Vagina (tissue), 2 donors: Measurements from ENCODE around the gene MGAM2. TPM values are rescaled to one million over a fixed set of nuclear protein-coding genes. Genes with fewer than 3 reads are reported as not detected.

ENCODE experiments used
- DNase-seq, 2 donors: peaks; one replicate each; pipeline ENCODE4 v3.0.0-alpha.2; 2017; ENCODE audit errors: extremely low spot score in 2 of 2
- H3K27ac ChIP-seq: fragments of 200-600 bp; sonication (generic); one replicate; pipeline ENCODE4 v1.5.1; 2019
- H3K27me3 ChIP-seq: fragments of 200-600 bp; sonication (generic); one replicate; pipeline ENCODE4 v1.5.1; 2019
- H3K36me3 ChIP-seq, 2 donors: fragments of 200-600 bp; sonication (generic); one replicate each; pipeline ENCODE4 v1.5.1; 2017 to 2019
- H3K4me1 ChIP-seq: fragments of 200-600 bp; sonication (generic); one replicate; pipeline ENCODE4 v1.5.1; 2019
- H3K4me3 ChIP-seq, 2 donors: fragments of 200-600 bp; sonication (generic); 1 replicate in 1 of 2; 2 replicates in 1 of 2; pipeline ENCODE4 v1.5.1; 2016 to 2019
- H3K9me3 ChIP-seq: fragments of 200-600 bp; sonication (generic); one replicate; pipeline ENCODE4 v1.5.1; 2019
- POLR2A ChIP-seq, 2 donors: fragments of 450-650 bp; IDR thresholded peaks; one replicate each; pipeline ENCODE4 v1.6.1; 2017; ENCODE audit warnings: antibody characterized with exemption in 2 of 2, mild to moderate bottlenecking in 2 of 2, moderate library complexity in 2 of 2
- POLR2AphosphoS5 ChIP-seq, 2 donors: sonication (generic); formaldehyde crosslinking; IDR thresholded peaks; one replicate each; pipeline ENCODE4 v1.9.0; 2017; ENCODE audit warnings: antibody characterized with exemption in 2 of 2, mild to moderate bottlenecking in 2 of 2, low read depth in 1 of 2; ENCODE audit not compliant: insufficient read depth in 1 of 2
- intact Hi-C: fragments of 100-400 bp; cut with DNase I; formaldehyde crosslinking; loops from one replicate; pipeline ENCODE4 v1.15.1; 2023
- total RNA-seq: library from RNA; depleted of rRNA; stranded (reverse); fragments of >200 nt; gene quantifications from one replicate; pipeline ENCODE4 v1.2.3, GENCODE V29; 2016
- TF ChIP-seq, protein P1 (sequence below), 3 experiments: fragments of 450-650 bp in 2 of 3; fragments of 200-600 bp in 1 of 3; sonication (generic) in 1 of 3; IDR thresholded peaks; one replicate each; pipeline ENCODE4 v1.5.1; 2017 to 2019; ENCODE audit warnings: antibody characterized with exemption in 3 of 3, mild to moderate bottlenecking in 2 of 3, moderate library complexity in 2 of 3

Gene MGAM2
- total RNA-seq, 1 donor from 2014 or later, result not detected

DNA sequence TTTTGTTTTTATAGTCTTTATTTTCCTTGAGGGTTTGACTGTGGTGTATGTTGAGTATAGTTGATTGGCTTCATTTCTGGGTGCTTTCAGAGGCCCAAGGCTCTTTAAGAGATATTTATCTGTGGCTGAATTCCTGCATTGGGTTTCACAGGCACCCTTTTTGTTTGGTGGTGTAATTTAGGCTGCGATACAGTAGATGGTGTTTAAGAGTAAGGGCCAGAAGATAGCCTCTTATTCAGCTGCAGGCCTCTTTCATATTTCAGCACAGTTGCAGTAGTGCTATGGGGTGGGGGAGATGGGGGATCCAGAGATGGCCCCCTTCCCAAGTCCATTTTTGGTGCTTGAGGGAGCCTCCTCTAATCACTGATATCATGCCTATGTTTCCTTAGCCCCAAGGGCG lies 69.7 kb downstream of the MGAM2 start:
- no peak for TF ChIP-seq POLR2A (IDR thresholded peaks at IDR 0.05)
- TF ChIP-seq, protein P1, sequence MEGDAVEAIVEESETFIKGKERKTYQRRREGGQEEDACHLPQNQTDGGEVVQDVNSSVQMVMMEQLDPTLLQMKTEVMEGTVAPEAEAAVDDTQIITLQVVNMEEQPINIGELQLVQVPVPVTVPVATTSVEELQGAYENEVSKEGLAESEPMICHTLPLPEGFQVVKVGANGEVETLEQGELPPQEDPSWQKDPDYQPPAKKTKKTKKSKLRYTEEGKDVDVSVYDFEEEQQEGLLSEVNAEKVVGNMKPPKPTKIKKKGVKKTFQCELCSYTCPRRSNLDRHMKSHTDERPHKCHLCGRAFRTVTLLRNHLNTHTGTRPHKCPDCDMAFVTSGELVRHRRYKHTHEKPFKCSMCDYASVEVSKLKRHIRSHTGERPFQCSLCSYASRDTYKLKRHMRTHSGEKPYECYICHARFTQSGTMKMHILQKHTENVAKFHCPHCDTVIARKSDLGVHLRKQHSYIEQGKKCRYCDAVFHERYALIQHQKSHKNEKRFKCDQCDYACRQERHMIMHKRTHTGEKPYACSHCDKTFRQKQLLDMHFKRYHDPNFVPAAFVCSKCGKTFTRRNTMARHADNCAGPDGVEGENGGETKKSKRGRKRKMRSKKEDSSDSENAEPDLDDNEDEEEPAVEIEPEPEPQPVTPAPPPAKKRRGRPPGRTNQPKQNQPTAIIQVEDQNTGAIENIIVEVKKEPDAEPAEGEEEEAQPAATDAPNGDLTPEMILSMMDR (IDR thresholded peaks at IDR 0.05), result no peak
- no peak for TF ChIP-seq POLR2AphosphoS5 (IDR thresholded peaks at IDR 0.05; ENCODE audit: insufficient read depth in 1 of 2, low read depth in 1 of 2)
- H3K4me1 ChIP-seq, result no peaks in the 10 kb centered on the region
- no peaks in the 10 kb centered on the region for H3K27me3 ChIP-seq
- no peaks in the 10 kb centered on the region for H3K36me3 ChIP-seq
- H3K9me3 ChIP-seq, result no peaks in the 10 kb centered on the region
- DNase-seq, result no peak
- H3K27ac ChIP-seq, result no peak overlapping the region
- no peak overlapping the region for H3K4me3 ChIP-seq
- intact Hi-C loops, result no loop called here

DNA sequence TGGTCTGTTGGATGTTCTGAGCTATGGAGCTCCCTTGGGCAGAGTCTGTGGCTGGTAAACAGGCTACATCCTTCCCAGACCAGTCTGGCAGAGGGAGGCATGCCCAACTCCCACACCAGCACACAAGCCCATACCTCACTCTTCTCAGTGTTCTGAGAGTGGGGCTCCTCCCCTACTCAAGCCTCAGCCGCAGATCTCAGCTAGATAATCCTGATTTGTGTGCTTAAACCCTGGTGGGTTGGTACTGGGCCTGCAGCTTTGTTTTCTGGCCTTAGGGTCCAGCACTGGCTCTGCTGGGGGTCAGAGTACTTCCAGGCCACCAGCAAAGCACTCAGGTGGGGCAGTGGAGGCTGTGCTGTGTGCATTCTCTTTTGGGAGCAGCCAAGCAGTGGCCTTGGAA lies 70.4 kb downstream of the MGAM2 start:
- Histone ChIP-seq H3K4me3 (no peak overlapping the region), H3K9me3 (no peaks in the 10 kb centered on the region), H3K27me3 (no peaks in the 10 kb centered on the region), H3K36me3 (no peaks in the 10 kb centered on the region), H3K4me1 (no peaks in the 10 kb centered on the region), H3K27ac (no peak overlapping the region)
- no peak for TF ChIP-seq POLR2A (IDR thresholded peaks at IDR 0.05)
- TF ChIP-seq, protein P1 (IDR thresholded peaks at IDR 0.05), result no peak
- TF ChIP-seq POLR2AphosphoS5 (IDR thresholded peaks at IDR 0.05; ENCODE audit: insufficient read depth in 1 of 2, low read depth in 1 of 2), result no peak
- no peak for DNase-seq
- intact Hi-C loops, result no loop called here

DNA sequence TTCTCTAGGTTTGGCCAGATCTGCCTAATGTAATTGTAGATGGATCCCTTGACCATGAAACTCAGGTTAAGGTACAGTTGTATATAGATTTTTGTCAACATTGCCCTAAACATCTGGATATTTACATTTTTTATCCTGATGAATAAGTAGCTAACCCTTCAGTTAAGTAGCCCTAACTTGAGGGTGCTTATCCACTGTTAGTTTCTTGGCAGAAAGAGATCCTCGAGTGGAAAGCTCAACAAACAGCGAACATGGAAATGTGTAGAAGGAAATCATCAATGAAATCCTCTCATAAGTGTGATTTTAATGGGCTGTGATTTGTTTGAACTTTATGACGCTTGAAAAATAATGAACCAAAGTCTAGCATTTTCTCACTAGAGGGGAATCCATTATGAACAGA lies 73.6 kb downstream of the MGAM2 start:
- Histone ChIP-seq H3K9me3 (no peaks in the 10 kb centered on the region), H3K4me1 (no peaks in the 10 kb centered on the region), H3K27ac (no peak overlapping the region), H3K27me3 (no peaks in the 10 kb centered on the region), H3K36me3 (no peaks in the 10 kb centered on the region), H3K4me3 (no peak overlapping the region)
- TF ChIP-seq POLR2A (IDR thresholded peaks at IDR 0.05), result no peak
- TF ChIP-seq POLR2AphosphoS5 (IDR thresholded peaks at IDR 0.05; ENCODE audit: insufficient read depth in 1 of 2, low read depth in 1 of 2), result no peak
- TF ChIP-seq, protein P1 (IDR thresholded peaks at IDR 0.05), result no peak
- intact Hi-C loops, result no loop called here
- no peak for DNase-seq

DNA sequence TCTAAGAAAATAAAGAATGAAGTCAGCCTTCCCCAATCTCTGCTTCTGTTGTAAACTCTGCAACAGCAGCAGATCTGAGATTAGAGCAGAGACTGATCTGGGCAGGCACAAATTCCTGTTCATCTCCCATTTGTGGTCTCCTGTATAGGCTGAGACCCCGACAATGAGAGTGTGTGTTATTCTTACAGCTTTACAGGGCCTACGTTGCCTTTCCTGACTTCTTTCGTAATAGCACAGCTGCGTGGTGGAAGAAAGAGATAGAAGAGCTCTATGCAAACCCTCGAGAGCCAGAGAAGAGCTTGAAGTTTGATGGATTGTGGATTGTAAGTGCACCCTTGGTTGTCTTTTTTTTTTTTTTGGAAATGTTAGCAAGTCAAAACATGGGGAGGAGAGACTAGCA lies 74.3 kb downstream of the MGAM2 start:
- TF ChIP-seq POLR2AphosphoS5 (IDR thresholded peaks at IDR 0.05; ENCODE audit: insufficient read depth in 1 of 2, low read depth in 1 of 2) (no peak), POLR2A (IDR thresholded peaks at IDR 0.05) (no peak)
- TF ChIP-seq, protein P1 (IDR thresholded peaks at IDR 0.05), result no peak
- DNase-seq, result no peak
- no peak overlapping the region for H3K27ac ChIP-seq
- no peak overlapping the region for H3K4me3 ChIP-seq
- no peaks in the 10 kb centered on the region for H3K4me1 ChIP-seq
- no peaks in the 10 kb centered on the region for H3K27me3 ChIP-seq
- H3K9me3 ChIP-seq, result peaks cover 2% of the 10 kb centered on the region
- intact Hi-C loops, result no loop called here
- no peaks in the 10 kb centered on the region for H3K36me3 ChIP-seq

GRCh38 chr7:142188154-142188553 lies 76.6 kb downstream of the MGAM2 start:
- no peaks in the 10 kb centered on the region for H3K36me3 ChIP-seq
- H3K4me1 ChIP-seq, result no peaks in the 10 kb centered on the region
- H3K27me3 ChIP-seq, result no peaks in the 10 kb centered on the region
- H3K4me3 ChIP-seq, result no peak overlapping the region
- no peak for TF ChIP-seq POLR2A (IDR thresholded peaks at IDR 0.05)
- TF ChIP-seq, protein P1 (IDR thresholded peaks at IDR 0.05), result no peak
- H3K27ac ChIP-seq, result no peak overlapping the region
- DNase-seq, result no peak
- peaks cover 2% of the 10 kb centered on the region for H3K9me3 ChIP-seq
- intact Hi-C loops, result no loop called here
